Right renal pelvis (tissue), 4 donors: ENCODE results near the gene WNT2. TPM values are rescaled to one million over a fixed set of nuclear protein-coding genes. Genes with fewer than 3 reads are reported as not detected.
"Not testable (repeated sequence)": the region's sequence is repeated elsewhere in the genome, so short reads cannot be mapped to it uniquely, and the experiment has no call there.

Experiments
- DNase-seq, 4 donors: peaks; one replicate each; pipeline ENCODE4 v3.0.0-alpha.2; 2013; ENCODE audit warnings: low read depth in 4 of 4, low spot score in 3 of 4, missing footprints in 1 of 4
- polyA plus RNA-seq, 4 donors: library from polyadenylated mRNA; unstranded; fragments of 120-200 nt; gene quantifications; one replicate each; pipeline ENCODE4 v1.2.1, GENCODE V29; 2013; ENCODE audit not compliant: insufficient read length in 4 of 4

Gene WNT2
- polyA plus RNA-seq, 4 donors: 0.46 to 0.97 (median 0.79) TPM

- DNase-seq: no peak
Measured at GRCh38 chr7:117312593-117313580, 10.0 kb downstream of the WNT2 start.

GRCh38 chr7:117308891-117309290, 14.0 kb downstream of the WNT2 start:
- DNase-seq: no peak

- DNase-seq: no peak
Measured at GRCh38 chr7:117302396-117302795, 20.5 kb downstream of the WNT2 start.

GRCh38 chr7:117300506-117300905, 22.4 kb downstream of the WNT2 start:
- not testable (repeated sequence) for DNase-seq

GRCh38 chr7:117297606-117298005, 25.3 kb downstream of the WNT2 start:
- DNase-seq: no peak

GRCh38 chr7:117296066-117296465, 26.8 kb downstream of the WNT2 start:
- no peak for DNase-seq

GRCh38 chr7:117285826-117286225, 37.0 kb downstream of the WNT2 start:
- no peak for DNase-seq

- no peak for DNase-seq
Measured at GRCh38 chr7:117284692-117285091, 38.2 kb downstream of the WNT2 start.

GRCh38 chr7:117283779-117284178, 39.1 kb downstream of the WNT2 start:
- no peak for DNase-seq

- no peak for DNase-seq
Measured at GRCh38 chr7:117283371-117283770, 39.5 kb downstream of the WNT2 start.

GRCh38 chr7:117282239-117282812, 40.5 kb downstream of the WNT2 start:
- no peak for DNase-seq

GRCh38 chr7:117281562-117281961, 41.3 kb downstream of the WNT2 start:
- no peak for DNase-seq

GRCh38 chr7:117279931-117280557, 42.8 kb downstream of the WNT2 start:
- DNase-seq: no peak

- no peak for DNase-seq
Measured at GRCh38 chr7:117279203-117279602, 43.7 kb downstream of the WNT2 start.

- DNase-seq: no peak
Measured at GRCh38 chr7:117278040-117278439, 44.8 kb downstream of the WNT2 start.

- DNase-seq: no peak
Measured at GRCh38 chr7:117277576-117277975, 45.3 kb downstream of the WNT2 start.

GRCh38 chr7:117274951-117275350, 47.9 kb downstream of the WNT2 start:
- DNase-seq: no peak

GRCh38 chr7:117273814-117274225, 49.0 kb downstream of the WNT2 start:
- peak in 2 of 4 donors; percentile 12 to 15 for DNase-seq

- DNase-seq: no peak
Measured at GRCh38 chr7:117273325-117273724, 49.5 kb downstream of the WNT2 start.

- DNase-seq: no peak
Measured at GRCh38 chr7:117272017-117272759, 50.7 kb downstream of the WNT2 start.

- no peak for DNase-seq
Measured at GRCh38 chr7:117271566-117271965, 51.3 kb downstream of the WNT2 start.
